Endothelial cell of umbilical vein (primary cell): Measurements from ENCODE around the gene ZP2. TPM values are rescaled to one million over a fixed set of nuclear protein-coding genes. Genes with fewer than 3 reads are reported as not detected.

ENCODE experiments used
- BruUV-seq: library from RNA; stranded (reverse); fragments of 400-500 nt; replicated peaks from 2 replicates; lab custom pipeline; 2021; lab: Mats Ljungman, UMichigan
- CTCF ChIA-PET: fragments of 300-600, 350-600 bp; sonication (Branson Sonifier 250); formaldehyde crosslinking; loops from one replicate; lab custom pipeline; 2021; ENCODE audit warnings: antibody characterized with exemption, inconsistent platforms; lab: Charles Lee
- POLR2A ChIA-PET: fragments of 300-600, 350-600 bp; sonication (Branson Sonifier 250); formaldehyde crosslinking; loops from one replicate; lab custom pipeline; 2021; ENCODE audit warnings: antibody characterized with exemption, inconsistent platforms; lab: Charles Lee
- DNase-seq: peaks from one replicate; pipeline ENCODE4 v3.0.0-alpha.2; 2011; ENCODE audit warnings: low read depth, low spot score
- FAIRE-seq: peaks from 2 replicates; lab custom pipeline; 2011; peaks lifted over from hg19 to GRCh38; lab: Jason Lieb, UNC
- H2AFZ ChIP-seq: 2 replicates; pipeline ENCODE4 v1.6.0; 2012; ENCODE audit warnings: low read depth, low read length, control low read depth, inconsistent platforms
- H3K27ac ChIP-seq: 2 replicates; pipeline ENCODE4 v1.5.1; 2011; ENCODE audit warnings: low read depth, mild to moderate bottlenecking, control low read depth, low read length, moderate library complexity; ENCODE audit not compliant: insufficient read depth
- H3K27me3 ChIP-seq, 2 experiments: 2 replicates each; pipeline versions ENCODE4 v1.6.0 to v1.6.1; 2011; ENCODE audit warnings: low read length in 2 of 2, mixed read lengths in 1 of 2; ENCODE audit not compliant: control insufficient read depth in 2 of 2, insufficient read depth in 2 of 2
- H3K36me3 ChIP-seq, 2 experiments: 2 replicates in 1 of 2; 3 replicates in 1 of 2; pipeline ENCODE4 v1.5.1; 2011; ENCODE audit warnings: low read length in 2 of 2, mild to moderate bottlenecking in 1 of 2, moderate library complexity in 1 of 2; ENCODE audit not compliant: control insufficient read depth in 2 of 2, insufficient read depth in 2 of 2; ENCODE audit errors: extremely low read depth in 1 of 2
- H3K4me1 ChIP-seq: 3 replicates; pipeline ENCODE4 v1.5.1; 2011; ENCODE audit warnings: mild to moderate bottlenecking, low read length; ENCODE audit not compliant: control insufficient read depth, insufficient read depth; ENCODE audit errors: extremely low read depth
- H3K4me2 ChIP-seq: 2 replicates; pipeline ENCODE4 v1.6.1; 2011; ENCODE audit warnings: low read length, control low read depth, mixed read lengths; ENCODE audit not compliant: insufficient read depth
- H3K4me3 ChIP-seq, 3 experiments: fragments of 200-600 bp in 1 of 3; sonication (generic), shearing (Covaris generic) in 1 of 3; replicated peaks in 1 of 3; 2 replicates each; pipeline ENCODE4 v1.5.1; 2011 to 2016; ENCODE audit warnings: control low read depth in 3 of 3, low read length in 3 of 3, mild to moderate bottlenecking in 2 of 3, inconsistent platforms in 1 of 3, low read depth in 1 of 3, moderate library complexity in 1 of 3; ENCODE audit not compliant: insufficient read depth in 1 of 3
- H3K79me2 ChIP-seq: 2 replicates; pipeline ENCODE4 v1.6.0; 2012; ENCODE audit warnings: low read length, inconsistent platforms; ENCODE audit not compliant: control insufficient read depth, insufficient read depth
- H3K9ac ChIP-seq: replicated peaks from 2 replicates; pipeline ENCODE3; 2011; ENCODE audit warnings: low read length, control low read depth; ENCODE audit not compliant: insufficient read depth; ENCODE audit errors: extremely low read depth
- H3K9me1 ChIP-seq: replicated peaks from 3 replicates; pipeline ENCODE4 v1.6.0; 2011; ENCODE audit warnings: mild to moderate bottlenecking, low read length; ENCODE audit not compliant: control insufficient read depth, insufficient read depth; ENCODE audit errors: extremely low read depth
- H3K9me3 ChIP-seq: replicated peaks from 2 replicates; pipeline ENCODE4 v1.5.1; 2012; ENCODE audit warnings: low read length, inconsistent platforms; ENCODE audit not compliant: control insufficient read depth, insufficient read depth
- H4K20me1 ChIP-seq: replicated peaks from 2 replicates; pipeline ENCODE3; 2011; ENCODE audit warnings: mild to moderate bottlenecking, low read length; ENCODE audit not compliant: control insufficient read depth, insufficient read depth; ENCODE audit errors: extremely low read depth
- EZH2 ChIP-seq: IDR thresholded peaks from 2 replicates; pipeline ENCODE4 v1.6.1; 2012; ENCODE audit warnings: borderline replicate concordance, low read depth, mild to moderate bottlenecking, moderate library complexity, low read length, inconsistent platforms; ENCODE audit not compliant: severe bottlenecking
- FOS ChIP-seq: IDR thresholded peaks from 2 replicates; pipeline ENCODE4 v1.6.1; 2011; ENCODE audit warnings: mild to moderate bottlenecking, low read length, moderate library complexity, borderline replicate concordance; ENCODE audit not compliant: insufficient read depth
- GATA2 ChIP-seq: IDR thresholded peaks from 2 replicates; pipeline ENCODE4 v1.7.0; 2011; ENCODE audit warnings: low read depth, mild to moderate bottlenecking, moderate library complexity, mixed read lengths, low read length; ENCODE audit not compliant: insufficient read length, insufficient read depth
- JUN ChIP-seq: IDR thresholded peaks from 2 replicates; pipeline ENCODE4 v1.6.1; 2011; ENCODE audit warnings: borderline replicate concordance, low read depth; ENCODE audit not compliant: insufficient read length, insufficient read depth
- MYC ChIP-seq: IDR thresholded peaks from one replicate; pipeline ENCODE4 v1.6.1; 2011; ENCODE audit warnings: mild to moderate bottlenecking, low read depth, low read length
- POLR2A ChIP-seq: IDR thresholded peaks from 2 replicates; pipeline ENCODE4 v1.6.1; 2012; ENCODE audit warnings: low read depth, mild to moderate bottlenecking, control low read depth, low read length
- POLR2AphosphoS5 ChIP-seq: IDR thresholded peaks from 2 replicates; pipeline ENCODE4 v1.6.1; 2012; ENCODE audit warnings: low read depth, mild to moderate bottlenecking, control low read depth, low read length, moderate library complexity; ENCODE audit not compliant: insufficient read depth
- dilution Hi-C: fragments of 300-500 bp; cut with MboI; formaldehyde crosslinking; loops from one replicate; pipeline ENCODE4 v1.15.0; 2019; ENCODE audit warnings: low sequenced_read_pairs; ENCODE audit not compliant: extremely low pct_ligation_motif_present
- intact Hi-C: fragments of 100-400 bp; cut with micrococcal nuclease; formaldehyde crosslinking; loops from one replicate; pipeline ENCODE4 v1.10.0; 2022
- polyA plus RNA-seq, 4 experiments: library from polyadenylated mRNA; depleted of rRNA in 3 of 4; stranded (reverse) in 3 of 4; unstranded in 1 of 4; fragments of >200 nt; gene quantifications; 2 replicates each; pipeline versions ENCODE4 v1.2.1 to v1.2.3, GENCODE V29; 2011 to 2012; ENCODE audit warnings: missing spikeins in 1 of 4
- total RNA-seq: library from RNA; stranded (reverse); gene quantifications from 2 replicates; pipeline ENCODE4 v1.2.3, GENCODE V29; 2021
- TF ChIP-seq, protein P1 (sequence below): IDR thresholded peaks from 2 replicates; pipeline ENCODE4 v1.6.1; 2011; ENCODE audit not compliant: insufficient read depth, insufficient read length
- TF ChIP-seq, protein P2 (sequence below), 2 donors: IDR thresholded peaks; 1 replicate in 1 of 2; 2 replicates in 1 of 2; pipeline ENCODE4 v1.5.1; 2011; ENCODE audit warnings: low read length in 2 of 2, mild to moderate bottlenecking in 2 of 2, moderate library complexity in 2 of 2, control low read depth in 1 of 2, inconsistent platforms in 1 of 2, low read depth in 1 of 2; ENCODE audit not compliant: insufficient read depth in 1 of 2; ENCODE audit errors: extremely low read depth in 1 of 2

ZP2 gene
- total and polyA plus RNA-seq, 2 donors (not counting 3 experiments of a cell fraction or from before 2014, with no cell fraction given), result not detected

DNA sequence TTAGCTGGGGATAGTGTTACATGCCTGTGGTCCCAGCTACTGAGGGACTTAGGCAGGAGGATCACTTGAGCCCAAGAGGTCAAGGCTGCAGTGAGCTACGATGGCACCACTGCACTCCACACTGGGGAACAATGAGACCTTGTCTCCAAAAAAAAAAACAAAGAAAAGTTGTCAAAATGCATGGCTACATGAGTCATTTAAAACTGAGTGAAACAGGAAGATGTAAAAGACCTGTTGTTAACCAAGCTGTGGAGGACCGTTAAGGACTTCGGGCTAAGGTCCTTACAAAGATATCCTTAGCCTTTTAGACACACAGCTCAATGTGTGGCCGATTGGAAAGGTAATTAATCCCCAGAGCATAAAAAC lies 25.1 kb downstream of the ZP2 start:
- no peak overlapping the region for H3K9ac ChIP-seq
- H3K27ac ChIP-seq, result no peak overlapping the region
- POLR2A ChIA-PET, result interaction anchor here (0.6 kb wide), 1 partner anchor 19 kb away, joined by 3 read pairs; no protein-coding TSS in a partner anchor
- TF ChIP-seq POLR2AphosphoS5 (no peak), FOS (peak; percentile 8)
- H3K4me2 ChIP-seq, result no peak overlapping the region
- FAIRE-seq, result no peak
- BruUV-seq, result no TSS peak
- H3K4me3 ChIP-seq, result no peak overlapping the region
- no peaks in the 10 kb centered on the region for H3K79me2 ChIP-seq
- H3K36me3 ChIP-seq, result peaks cover 0 to 5% of the 10 kb centered on the region in 2 experiments
- dilution Hi-C loops (no loop called here), intact Hi-C loops (no loop called here)
- DNase-seq, result no peak
- peaks cover 11% of the 10 kb centered on the region for H3K4me1 ChIP-seq
- no peak overlapping the region for H2AFZ ChIP-seq
- H3K9me1 ChIP-seq, result no peaks in the 10 kb centered on the region
- CTCF ChIA-PET, result interaction anchor here (4.5 to 5.8 kb wide), 2 partner anchors 30 to 115 kb away, joined by 30 to 132 read pairs; no protein-coding TSS in a partner anchor
- no peaks in the 10 kb centered on the region for H4K20me1 ChIP-seq
- no peaks in the 10 kb centered on the region for H3K9me3 ChIP-seq
- peaks cover 0 to 5% of the 10 kb centered on the region in 2 experiments for H3K27me3 ChIP-seq

DNA sequence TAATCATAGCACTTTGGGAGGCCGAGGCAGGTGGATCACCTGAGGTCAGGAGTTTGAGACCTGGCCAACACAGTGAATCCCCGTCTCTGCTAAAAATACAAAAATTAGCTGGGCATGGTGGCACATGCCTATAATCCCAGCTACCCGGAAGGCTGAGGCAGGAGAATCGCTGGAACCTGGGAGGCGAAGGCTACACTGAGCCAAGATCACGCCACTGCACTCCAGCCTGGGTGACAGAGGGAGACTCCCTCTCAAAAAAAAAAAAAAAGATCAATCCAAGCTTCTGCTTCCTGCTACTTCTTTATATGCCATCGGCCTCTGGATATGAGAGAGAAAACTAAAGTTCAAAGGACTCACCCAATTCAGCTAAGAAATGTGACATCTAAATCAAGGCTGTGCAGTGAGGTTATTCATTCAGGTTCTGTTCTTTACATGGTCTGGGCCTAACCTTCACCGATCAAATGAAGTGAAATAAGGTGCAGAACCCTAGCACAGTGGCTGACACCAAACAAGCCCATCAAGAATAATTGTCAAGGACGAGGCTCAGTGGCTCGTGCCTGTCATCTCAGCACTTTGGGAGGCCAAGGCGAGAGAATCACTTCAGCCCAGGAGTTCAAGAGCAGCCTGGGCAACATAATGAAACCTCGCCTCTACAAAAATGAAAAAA lies 25.6 kb downstream of the ZP2 start:
- H3K27me3 ChIP-seq, result peaks cover 0 to 5% of the 10 kb centered on the region in 2 experiments
- TF ChIP-seq, protein P1, sequence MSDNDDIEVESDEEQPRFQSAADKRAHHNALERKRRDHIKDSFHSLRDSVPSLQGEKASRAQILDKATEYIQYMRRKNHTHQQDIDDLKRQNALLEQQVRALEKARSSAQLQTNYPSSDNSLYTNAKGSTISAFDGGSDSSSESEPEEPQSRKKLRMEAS, result no peak
- TF ChIP-seq JUN (no peak), EZH2 (no peak), MYC (no peak), POLR2A (no peak), FOS (no peak), POLR2AphosphoS5 (no peak), GATA2 (no peak)
- TF ChIP-seq, protein P2, sequence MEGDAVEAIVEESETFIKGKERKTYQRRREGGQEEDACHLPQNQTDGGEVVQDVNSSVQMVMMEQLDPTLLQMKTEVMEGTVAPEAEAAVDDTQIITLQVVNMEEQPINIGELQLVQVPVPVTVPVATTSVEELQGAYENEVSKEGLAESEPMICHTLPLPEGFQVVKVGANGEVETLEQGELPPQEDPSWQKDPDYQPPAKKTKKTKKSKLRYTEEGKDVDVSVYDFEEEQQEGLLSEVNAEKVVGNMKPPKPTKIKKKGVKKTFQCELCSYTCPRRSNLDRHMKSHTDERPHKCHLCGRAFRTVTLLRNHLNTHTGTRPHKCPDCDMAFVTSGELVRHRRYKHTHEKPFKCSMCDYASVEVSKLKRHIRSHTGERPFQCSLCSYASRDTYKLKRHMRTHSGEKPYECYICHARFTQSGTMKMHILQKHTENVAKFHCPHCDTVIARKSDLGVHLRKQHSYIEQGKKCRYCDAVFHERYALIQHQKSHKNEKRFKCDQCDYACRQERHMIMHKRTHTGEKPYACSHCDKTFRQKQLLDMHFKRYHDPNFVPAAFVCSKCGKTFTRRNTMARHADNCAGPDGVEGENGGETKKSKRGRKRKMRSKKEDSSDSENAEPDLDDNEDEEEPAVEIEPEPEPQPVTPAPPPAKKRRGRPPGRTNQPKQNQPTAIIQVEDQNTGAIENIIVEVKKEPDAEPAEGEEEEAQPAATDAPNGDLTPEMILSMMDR (IDR thresholded peaks at IDR 0.05; ENCODE audit: extremely low read depth in 1 of 2, insufficient read depth in 1 of 2, low read depth in 1 of 2, low read length in 2 of 2), result no peak
- no peak overlapping the region for H3K27ac ChIP-seq
- POLR2A ChIA-PET, result no interaction called here
- H2AFZ ChIP-seq, result no peak overlapping the region
- H3K9ac ChIP-seq, result no peak overlapping the region
- H3K79me2 ChIP-seq, result no peaks in the 10 kb centered on the region
- no peaks in the 10 kb centered on the region for H4K20me1 ChIP-seq
- no peak for DNase-seq
- H3K4me1 ChIP-seq, result peaks cover 11% of the 10 kb centered on the region
- no peaks in the 10 kb centered on the region for H3K9me3 ChIP-seq
- no peak overlapping the region for H3K4me2 ChIP-seq
- FAIRE-seq, result no peak
- dilution Hi-C loops (no loop called here), intact Hi-C loops (no loop called here)
- peaks cover 0 to 7% of the 10 kb centered on the region in 2 experiments for H3K36me3 ChIP-seq
- H3K9me1 ChIP-seq, result no peaks in the 10 kb centered on the region
- no TSS peak for BruUV-seq
- CTCF ChIA-PET, result interaction anchor here (4.5 to 5.8 kb wide), 2 partner anchors 29 to 116 kb away, joined by 30 to 132 read pairs; no protein-coding TSS in a partner anchor
- H3K4me3 ChIP-seq, result no peak overlapping the region
